Endothelial cell (in vitro differentiated cells): ENCODE data around the gene PTTG1. TPM values are rescaled to one million over a fixed set of nuclear protein-coding genes. Genes with fewer than 3 reads are reported as not detected.

Experiments used
- DNase-seq: peaks from one replicate; pipeline ENCODE4 v3.0.0; 2021; ENCODE audit warnings: low spot score
- H3K27ac Mint-ChIP-seq: one replicate; pipeline ENCODE4 v1.8.0; 2021; ENCODE audit warnings: mixed read lengths, inconsistent platforms; ENCODE audit not compliant: unreplicated experiment
- H3K27me3 Mint-ChIP-seq: one replicate; pipeline ENCODE4 v1.8.0; 2021; ENCODE audit warnings: mild to moderate bottlenecking, moderate library complexity, mixed read lengths, inconsistent platforms; ENCODE audit not compliant: unreplicated experiment
- H3K36me3 Mint-ChIP-seq: one replicate; pipeline ENCODE4 v1.8.0; 2021; ENCODE audit warnings: mild to moderate bottlenecking, low read depth, mixed read lengths, inconsistent platforms; ENCODE audit not compliant: unreplicated experiment
- H3K4me1 Mint-ChIP-seq: one replicate; pipeline ENCODE4 v1.8.0; 2021; ENCODE audit warnings: mild to moderate bottlenecking, mixed read lengths, inconsistent platforms; ENCODE audit not compliant: unreplicated experiment
- H3K4me3 Mint-ChIP-seq: one replicate; pipeline ENCODE4 v1.8.0; 2021; ENCODE audit warnings: mild to moderate bottlenecking, mixed read lengths, inconsistent platforms; ENCODE audit not compliant: unreplicated experiment
- H3K9me3 Mint-ChIP-seq: one replicate; pipeline ENCODE4 v1.8.0; 2021; ENCODE audit warnings: mixed read lengths, inconsistent platforms; ENCODE audit not compliant: unreplicated experiment
- CTCF ChIP-seq: fragments of 200-600 bp; sonication (generic); IDR thresholded peaks from one replicate; pipeline ENCODE4 v1.5.0; 2021; ENCODE audit warnings: antibody characterized with exemption; ENCODE audit not compliant: unreplicated experiment
- long read RNA-seq: library from polyadenylated mRNA; unstranded; transcript quantifications from one replicate; pipeline ENCODE4 v2.0.0, GENCODE V29; 2020; ENCODE audit not compliant: unreplicated experiment
- total RNA-seq: library from RNA; stranded (reverse); fragmentation: NEBNext Ultra II Directional; extraction: Animal tissue kit (Norgen Biotek cat#: 25700); gene quantifications from one replicate; pipeline ENCODE4 v1.2.1, GENCODE V29; 2021; ENCODE audit not compliant: unreplicated experiment

PTTG1 gene
- total RNA-seq: 25.1 TPM
- long read RNA-seq, transcript PTTG1-201 (6 exons, 753 nt): major isoform, 16 of 20 reads
- long read RNA-seq, partial matches to known transcripts: 0 of 20 reads
- long read RNA-seq, other reads (novel, unspliced or antisense): 0 of 20 reads

- peaks cover 11% of the 10 kb centered on the region for H3K27me3 Mint-ChIP-seq
- no peak for TF ChIP-seq CTCF
- H3K4me3 Mint-ChIP-seq: peak within 1 kb of the TSS; percentile 94
- DNase-seq: peak; percentile 93
- H3K27ac Mint-ChIP-seq: peak within 1 kb of the TSS; percentile 62
- H3K9me3 Mint-ChIP-seq: no peaks in the 10 kb centered on the region
- H3K4me1 Mint-ChIP-seq: peaks cover 32% of the 10 kb centered on the region
- no peaks in the 10 kb centered on the region for H3K36me3 Mint-ChIP-seq
Measured at GRCh38 chr5:160421625-160422258, at the start of gene PTTG1. TSS of gene PTTG1 (plus strand) at chr5:160421855. CDS start at chr5:160422313, 458 bp downstream.

- Mint-ChIP-seq H3K27ac (no peak overlapping the region), H3K4me1 (peaks cover 18% of the 10 kb centered on the region), H3K27me3 (peaks cover 5% of the 10 kb centered on the region)
Measured at GRCh38 chr5:160375166-160375565, 46.5 kb upstream of the PTTG1 start.

GRCh38 chr5:160375701-160376100, 46.0 kb upstream of the PTTG1 start:
- no peak overlapping the region for H3K4me3 Mint-ChIP-seq
- no peaks in the 10 kb centered on the region for H3K9me3 Mint-ChIP-seq
- no peak overlapping the region for H3K27ac Mint-ChIP-seq
- TF ChIP-seq CTCF: no peak
- H3K4me1 Mint-ChIP-seq: peaks cover 18% of the 10 kb centered on the region
- peaks cover 3% of the 10 kb centered on the region for H3K27me3 Mint-ChIP-seq
- H3K36me3 Mint-ChIP-seq: peaks cover 6% of the 10 kb centered on the region
- no peak for DNase-seq

More at GRCh38 chr5:160375166-160375565, 46.5 kb upstream of the PTTG1 start:
- no peak for DNase-seq
- Mint-ChIP-seq H3K4me3 (no peak overlapping the region), H3K36me3 (peaks cover 7% of the 10 kb centered on the region), H3K9me3 (no peaks in the 10 kb centered on the region)
- TF ChIP-seq CTCF: no peak

GRCh38 chr5:160376416-160376815, 45.2 kb upstream of the PTTG1 start:
- Mint-ChIP-seq H3K9me3 (no peaks in the 10 kb centered on the region), H3K27ac (no peak overlapping the region), H3K4me1 (peaks cover 15% of the 10 kb centered on the region), H3K27me3 (no peaks in the 10 kb centered on the region), H3K4me3 (no peak overlapping the region), H3K36me3 (no peaks in the 10 kb centered on the region)
- no peak for TF ChIP-seq CTCF
- no peak for DNase-seq

GRCh38 chr5:160377651-160378050, 44.0 kb upstream of the PTTG1 start:
- peaks cover 12% of the 10 kb centered on the region for H3K4me1 Mint-ChIP-seq
- H3K27me3 Mint-ChIP-seq: no peaks in the 10 kb centered on the region
- no peak overlapping the region for H3K4me3 Mint-ChIP-seq
- no peak overlapping the region for H3K27ac Mint-ChIP-seq
- H3K36me3 Mint-ChIP-seq: no peaks in the 10 kb centered on the region
- H3K9me3 Mint-ChIP-seq: no peaks in the 10 kb centered on the region
- DNase-seq: no peak
- no peak for TF ChIP-seq CTCF
